Middle frontal gyrus (tissue), 1 donor: ENCODE data around the gene UBXN2A.

ENCODE experiments used
- DNase-seq: peaks from one replicate; pipeline ENCODE4 v3.0.0-alpha.2; 2015; ENCODE audit warnings: low spot score; ENCODE audit errors: extremely low spot score

Gene UBXN2A, protein sequence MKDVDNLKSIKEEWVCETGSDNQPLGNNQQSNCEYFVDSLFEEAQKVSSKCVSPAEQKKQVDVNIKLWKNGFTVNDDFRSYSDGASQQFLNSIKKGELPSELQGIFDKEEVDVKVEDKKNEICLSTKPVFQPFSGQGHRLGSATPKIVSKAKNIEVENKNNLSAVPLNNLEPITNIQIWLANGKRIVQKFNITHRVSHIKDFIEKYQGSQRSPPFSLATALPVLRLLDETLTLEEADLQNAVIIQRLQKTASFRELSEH

GRCh38 chr2:23939987-23940717 lies at the start of gene UBXN2A:
UBXN2A (plus strand) TSS chr2:23940463; CDS start chr2:23958315, 17,852 bp downstream.
- DNase-seq, result peak; percentile 68

GRCh38 chr2:23900133-23900532 lies 40.1 kb upstream of the UBXN2A start:
- DNase-seq, result no peak

DNA sequence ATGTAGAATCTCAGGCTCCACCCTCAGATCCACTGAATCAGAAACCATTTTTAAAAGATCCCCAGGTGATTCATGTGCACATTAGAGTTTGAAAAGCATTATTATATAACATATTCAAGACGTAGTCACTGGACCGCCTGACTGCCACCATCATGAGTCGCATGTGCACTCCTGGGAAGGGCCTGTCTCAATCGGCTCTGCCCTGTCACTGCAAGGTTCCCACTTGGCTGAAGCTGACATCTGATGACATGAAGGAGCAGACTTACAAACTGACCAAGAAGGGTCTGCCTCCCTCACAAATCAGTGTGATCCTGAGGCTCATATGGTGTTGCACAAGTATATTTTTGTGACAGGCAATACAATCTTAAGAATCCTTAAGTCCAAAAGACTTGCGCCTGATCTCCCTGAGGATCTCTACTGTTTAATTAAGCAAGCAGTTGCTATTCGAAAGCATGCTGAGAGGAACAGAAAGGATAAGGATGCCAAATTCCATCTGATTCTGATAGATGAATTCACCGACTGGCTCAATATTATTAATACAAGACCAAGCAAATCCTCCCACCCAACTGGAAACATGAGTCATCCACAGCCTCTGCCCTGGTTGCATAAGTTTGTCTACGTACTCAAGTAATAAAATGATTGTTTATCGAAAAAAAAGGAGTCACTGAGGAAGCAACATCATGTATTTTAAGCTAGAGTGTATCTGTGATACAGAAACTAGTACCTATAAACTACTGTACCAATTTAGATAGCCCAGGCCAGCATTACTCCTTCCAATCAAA lies 39.5 kb upstream of the UBXN2A start:
- no peak for DNase-seq

GRCh38 chr2:23901966-23902846 lies 38.1 kb upstream of the UBXN2A start:
- no peak for DNase-seq

DNA sequence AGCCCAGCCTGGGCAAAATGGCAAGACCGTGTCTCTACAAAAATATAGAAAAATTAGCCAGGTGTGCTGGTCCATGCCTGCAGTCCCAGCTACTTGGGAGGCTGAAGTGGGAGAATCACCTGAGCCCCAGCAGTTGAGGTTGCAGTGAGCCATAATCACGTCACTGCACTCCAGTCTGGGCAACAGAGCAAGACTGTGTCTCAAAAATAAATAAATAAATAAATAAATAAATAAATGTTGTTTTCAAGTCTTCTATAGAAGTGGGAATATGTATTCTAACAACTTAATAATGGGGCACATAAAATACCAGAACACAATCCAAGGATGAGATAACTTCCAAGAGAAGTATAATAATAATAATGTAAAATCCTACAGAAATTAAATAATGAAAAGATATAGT lies 37.2 kb upstream of the UBXN2A start:
- no peak for DNase-seq

DNA sequence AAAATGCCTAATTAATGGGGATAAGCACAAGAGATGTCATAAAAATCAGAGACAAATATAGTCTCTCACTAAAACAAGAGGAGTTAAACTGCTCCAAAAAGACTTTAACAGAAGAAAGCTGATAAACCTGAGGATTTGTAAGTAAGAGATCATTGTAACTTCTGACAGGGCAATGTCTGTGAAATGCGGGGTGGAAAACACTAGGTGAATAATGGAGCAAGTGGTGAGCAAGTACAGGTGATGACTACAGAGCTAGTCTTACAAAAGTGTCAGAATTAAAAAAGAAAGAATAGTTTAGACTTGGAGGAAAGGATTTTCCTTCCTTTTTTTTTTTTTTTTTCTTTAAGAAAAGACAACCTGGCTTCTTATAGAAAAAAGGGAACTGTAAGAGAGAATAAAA lies 36.0 kb upstream of the UBXN2A start:
- no peak for DNase-seq

- no peak for DNase-seq
Observed at GRCh38 chr2:23904692-23905091, 35.6 kb upstream of the UBXN2A start.

DNA sequence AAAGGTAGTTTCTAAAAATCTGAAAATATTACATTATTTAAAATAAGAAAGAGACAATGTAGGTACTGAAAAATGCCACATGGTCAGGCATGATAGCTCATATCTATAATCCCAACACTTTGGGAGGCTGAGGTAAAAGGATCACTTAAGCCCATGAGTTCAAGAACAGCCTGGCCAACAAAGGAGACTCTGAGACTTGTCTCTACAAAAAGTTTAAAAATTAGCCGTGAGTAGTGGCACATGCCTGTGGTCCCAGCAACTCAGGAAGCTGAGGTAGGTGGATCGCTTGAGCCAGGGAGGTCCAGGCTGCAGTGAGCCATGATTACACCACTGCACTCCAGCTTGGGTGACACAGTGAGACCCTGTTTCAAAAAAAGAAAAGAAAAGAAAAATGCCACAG lies 35.1 kb upstream of the UBXN2A start:
- DNase-seq, result no peak

GRCh38 chr2:23912054-23912453 lies 28.2 kb upstream of the UBXN2A start:
- no peak for DNase-seq

DNA sequence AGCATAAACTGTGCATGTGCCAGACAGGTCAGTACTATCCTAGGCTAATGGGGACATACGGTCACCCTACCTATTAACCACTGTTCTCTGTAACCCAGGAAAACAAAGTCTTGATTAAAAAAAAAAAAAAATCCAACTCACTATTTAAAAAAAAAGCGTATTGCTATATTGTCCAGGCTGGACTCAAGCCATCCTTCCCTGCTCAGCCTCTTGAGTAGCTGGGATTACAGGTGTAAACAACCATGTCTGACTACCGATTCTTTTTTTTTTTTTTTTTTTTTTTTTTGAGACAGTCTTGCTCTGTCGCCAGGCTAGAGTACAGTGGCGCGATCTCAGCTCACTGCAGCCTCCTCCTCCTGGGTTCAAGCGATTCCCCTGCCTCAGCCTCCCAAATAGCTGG lies 24.9 kb upstream of the UBXN2A start:
- no peak for DNase-seq

DNA sequence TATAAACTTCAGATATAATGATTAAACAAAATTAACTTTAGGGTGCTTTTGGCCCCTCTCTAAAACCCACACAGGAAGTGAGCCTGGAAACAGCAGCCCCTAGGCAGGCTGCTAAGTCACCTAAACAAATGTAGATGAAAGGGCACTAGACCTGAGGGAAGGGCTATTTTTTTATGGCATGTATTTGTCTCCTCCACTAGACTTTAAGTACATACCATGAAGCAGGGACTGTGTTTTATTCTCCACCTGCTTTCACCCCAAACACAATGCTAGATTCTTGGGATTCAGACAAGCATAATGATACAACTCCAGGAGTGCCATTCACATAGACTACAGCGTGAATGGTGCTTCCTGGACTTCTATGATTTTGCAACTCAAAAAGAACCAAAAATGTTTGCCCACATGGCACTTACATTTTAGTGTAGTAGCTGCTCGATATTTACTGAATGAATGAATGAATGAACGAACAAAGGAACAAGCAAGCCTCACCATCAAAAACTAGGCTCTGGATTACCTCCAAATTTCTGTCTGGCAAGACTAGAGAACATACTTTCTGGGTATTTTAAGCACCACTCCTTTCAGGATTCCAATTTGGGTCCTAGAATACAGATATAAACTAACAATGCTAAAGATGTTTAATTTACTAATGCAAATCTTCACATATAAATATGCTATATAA lies 23.4 kb upstream of the UBXN2A start:
- no peak for DNase-seq

DNA sequence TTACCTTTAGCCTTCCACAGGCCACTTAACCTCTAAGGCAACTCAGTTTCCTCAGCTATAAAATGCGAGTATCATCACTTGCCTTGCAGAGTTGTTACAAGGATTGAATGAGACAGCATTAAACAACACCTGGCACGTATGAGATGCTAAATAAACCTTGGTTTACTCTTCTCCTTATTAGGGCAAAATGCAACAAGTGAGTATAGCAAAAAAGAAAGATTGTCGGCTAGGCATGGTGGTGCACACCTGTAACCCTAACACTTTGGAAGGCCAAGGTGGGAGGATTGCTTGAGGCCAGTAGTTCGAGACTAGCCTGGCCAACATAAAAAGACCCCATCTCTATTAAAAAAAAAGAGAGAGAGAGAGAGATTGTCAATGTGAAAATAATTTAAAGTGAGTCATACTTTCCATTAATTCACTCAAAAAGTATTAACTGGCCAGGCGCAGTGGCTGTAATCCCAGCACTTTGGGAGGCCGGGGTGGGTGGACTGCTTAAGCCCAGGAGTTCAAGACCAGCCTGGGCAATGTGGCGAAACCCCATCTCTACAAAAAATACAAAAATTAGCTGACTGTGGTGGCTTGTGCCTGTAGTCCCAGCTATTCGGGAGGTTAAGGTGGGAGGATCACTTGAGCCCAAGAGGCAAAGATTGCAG lies 21.3 kb upstream of the UBXN2A start:
- DNase-seq, result no peak

GRCh38 chr2:23924589-23925359 lies 15.5 kb upstream of the UBXN2A start:
- DNase-seq, result no peak

DNA sequence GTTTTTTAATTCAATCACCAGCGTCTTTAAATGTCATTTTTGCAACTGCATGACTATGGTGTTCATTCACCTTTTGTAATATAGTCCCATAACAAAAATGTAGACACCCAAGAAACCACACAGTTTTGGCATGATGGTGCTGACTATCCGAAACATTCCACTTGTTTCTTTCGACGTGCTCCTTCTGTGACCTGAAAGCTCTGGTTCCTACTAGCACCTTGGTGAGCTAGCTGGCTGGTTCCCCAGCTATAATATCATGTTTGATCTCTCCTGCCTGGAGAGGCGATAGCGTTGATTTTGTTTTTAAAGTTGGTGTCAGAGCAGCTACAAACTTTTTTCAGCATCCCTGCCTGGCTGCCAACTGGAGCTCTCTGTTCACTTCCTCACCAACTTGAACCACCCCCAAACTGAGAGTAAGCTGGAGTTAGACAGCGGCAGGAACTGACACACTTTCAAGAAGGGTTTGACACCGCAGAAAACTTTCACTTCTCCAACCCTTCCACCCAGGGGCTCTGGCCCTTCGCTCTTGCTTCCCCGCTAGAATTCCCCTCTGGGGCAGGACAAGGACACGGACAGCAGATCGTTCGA lies 14.5 kb upstream of the UBXN2A start:
- no peak for DNase-seq

- no peak for DNase-seq
Observed at GRCh38 chr2:23926290-23926749, 13.9 kb upstream of the UBXN2A start.

- peak; percentile 92 for DNase-seq
Observed at GRCh38 chr2:23926750-23927571, 13.3 kb upstream of the UBXN2A start, which contains the start of gene ATAD2B. ATAD2B (minus strand) TSS chr2:23927123; CDS start chr2:23926770, 353 bp downstream.

GRCh38 chr2:23934259-23934658 lies 6.0 kb upstream of the UBXN2A start:
- DNase-seq, result no peak
